Testis (tissue), 3 donors: ENCODE measurements around the gene SH3RF1. TPM values are rescaled to one million over a fixed set of nuclear protein-coding genes. Genes with fewer than 3 reads are reported as not detected.

ENCODE experiments used
- DNase-seq: peaks from one replicate; pipeline ENCODE4 v3.0.0-alpha.2; 2019
- H3K27ac ChIP-seq, 2 donors: fragments of 200-600 bp; sonication (generic); one replicate each; pipeline ENCODE4 v1.5.1; 2019
- H3K27me3 ChIP-seq: fragments of 200-600 bp; sonication (generic); one replicate; pipeline ENCODE4 v1.5.1; 2019
- H3K36me3 ChIP-seq: fragments of 200-600 bp; sonication (generic); one replicate; pipeline ENCODE4 v1.5.1; 2017; ENCODE audit warnings: low read depth; ENCODE audit errors: missing control alignments
- H3K4me1 ChIP-seq: fragments of 200-600 bp; sonication (generic); one replicate; pipeline ENCODE4 v1.5.1; 2019
- H3K4me3 ChIP-seq, 2 donors: fragments of 200-600 bp; sonication (generic); one replicate each; pipeline ENCODE4 v1.5.1; 2017 to 2019
- H3K9me3 ChIP-seq: fragments of 200-600 bp; sonication (generic); one replicate; pipeline ENCODE4 v1.5.1; 2017
- POLR2A ChIP-seq: fragments of 450-650 bp; IDR thresholded peaks from one replicate; pipeline ENCODE4 v1.6.1; 2017; ENCODE audit warnings: antibody characterized with exemption, mild to moderate bottlenecking, moderate library complexity
- WGBS, 2 donors: methylation state at CpG; one replicate each; pipeline ENCODE4 v1.1.5; 2018; 5-methylcytosine and 5-hydroxymethylcytosine counted together
- intact Hi-C: fragments of 100-400 bp; cut with DNase I; formaldehyde crosslinking; loops from one replicate; pipeline ENCODE4 v1.15.1; 2023; ENCODE audit warnings: low total_unique reads
- polyA plus RNA-seq: library from polyadenylated mRNA; stranded (reverse); fragments of 350-450 nt; fragmentation: Illumina TruSeq; extraction: RNeasy Lipid Tissue Mini Kit (QIAGEN cat#74804); gene quantifications from one replicate; pipeline ENCODE4 v1.2.3, GENCODE V29; 2014; ENCODE audit warnings: low read depth, low replicate concordance; ENCODE audit not compliant: insufficient read depth
- total RNA-seq, 2 donors: library from RNA; depleted of rRNA; stranded (reverse); fragments of >200 nt; gene quantifications; one replicate each; pipeline ENCODE4 v1.2.3, GENCODE V29; 2016
- TF ChIP-seq, protein P1 (sequence below), 3 experiments: fragments of 450-650 bp in 2 of 3; fragments of 200-600 bp in 1 of 3; sonication (generic) in 1 of 3; IDR thresholded peaks; one replicate each; pipeline ENCODE4 v1.5.1; 2016 to 2019; ENCODE audit warnings: antibody characterized with exemption in 3 of 3, mild to moderate bottlenecking in 2 of 3, moderate library complexity in 1 of 3

Gene SH3RF1
- total and polyA plus RNA-seq, 3 donors from 2014 or later: 15.1 to 38.9 (median 26.4) TPM

DNA sequence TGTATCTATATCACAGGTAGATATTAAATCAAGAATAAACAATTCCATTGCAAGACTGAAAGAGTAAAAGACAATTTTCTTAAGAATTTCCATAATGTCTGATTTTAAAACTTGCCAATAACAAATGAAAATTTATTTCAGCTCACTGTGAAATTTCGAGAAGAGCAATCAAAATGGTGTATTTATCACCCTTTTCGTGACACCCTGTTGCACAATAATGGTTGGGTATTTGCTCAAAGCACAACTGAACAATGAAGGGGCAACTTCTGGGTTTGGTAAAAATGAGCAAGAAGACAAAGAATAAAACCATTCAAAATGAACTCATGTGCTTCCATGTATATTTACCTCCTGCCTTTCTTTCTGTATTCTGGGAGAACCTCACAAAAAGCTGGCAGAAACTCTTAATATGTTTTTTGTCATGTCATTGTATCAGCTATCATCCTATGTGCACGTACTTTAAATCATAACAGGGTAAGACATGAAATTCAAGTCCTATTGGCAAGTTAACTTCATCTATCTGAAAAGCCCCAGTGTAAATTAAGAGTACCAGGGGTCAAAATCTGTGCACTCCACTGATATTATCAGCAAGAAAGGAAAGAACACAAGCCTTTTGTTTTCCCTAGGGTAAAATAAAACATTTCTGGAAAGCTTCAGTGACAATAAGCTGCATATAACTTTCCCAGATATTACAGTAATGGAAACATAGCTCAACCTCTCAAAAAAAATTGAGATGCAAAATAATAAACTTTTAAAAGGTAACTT, 133.8 kb downstream of the SH3RF1 start:
- Histone ChIP-seq H3K27ac (no peak overlapping the region), H3K4me1 (no peaks in the 10 kb centered on the region)

DNA sequence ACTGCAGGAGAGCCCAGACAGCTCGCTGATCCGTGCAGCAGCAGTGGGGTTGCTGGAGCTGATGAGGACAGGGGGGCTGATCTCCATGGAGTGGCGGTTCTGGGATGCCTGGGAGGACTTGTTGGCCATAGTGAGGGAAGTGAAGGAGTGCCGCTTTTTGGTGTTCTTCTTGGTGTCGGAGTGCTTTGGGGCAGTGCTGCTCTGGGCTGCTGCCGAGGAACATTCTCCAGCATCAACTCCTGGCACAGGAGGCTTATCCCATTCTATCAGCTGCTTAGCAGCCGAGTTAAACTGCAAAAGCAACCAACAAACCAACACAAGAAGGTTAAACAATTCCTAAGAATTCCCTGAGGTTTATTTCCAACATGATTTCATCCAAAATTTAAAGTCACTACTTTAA, 134.4 kb downstream of the SH3RF1 start:
- no peak for DNase-seq
- no peak for TF ChIP-seq POLR2A
- TF ChIP-seq, protein P1, sequence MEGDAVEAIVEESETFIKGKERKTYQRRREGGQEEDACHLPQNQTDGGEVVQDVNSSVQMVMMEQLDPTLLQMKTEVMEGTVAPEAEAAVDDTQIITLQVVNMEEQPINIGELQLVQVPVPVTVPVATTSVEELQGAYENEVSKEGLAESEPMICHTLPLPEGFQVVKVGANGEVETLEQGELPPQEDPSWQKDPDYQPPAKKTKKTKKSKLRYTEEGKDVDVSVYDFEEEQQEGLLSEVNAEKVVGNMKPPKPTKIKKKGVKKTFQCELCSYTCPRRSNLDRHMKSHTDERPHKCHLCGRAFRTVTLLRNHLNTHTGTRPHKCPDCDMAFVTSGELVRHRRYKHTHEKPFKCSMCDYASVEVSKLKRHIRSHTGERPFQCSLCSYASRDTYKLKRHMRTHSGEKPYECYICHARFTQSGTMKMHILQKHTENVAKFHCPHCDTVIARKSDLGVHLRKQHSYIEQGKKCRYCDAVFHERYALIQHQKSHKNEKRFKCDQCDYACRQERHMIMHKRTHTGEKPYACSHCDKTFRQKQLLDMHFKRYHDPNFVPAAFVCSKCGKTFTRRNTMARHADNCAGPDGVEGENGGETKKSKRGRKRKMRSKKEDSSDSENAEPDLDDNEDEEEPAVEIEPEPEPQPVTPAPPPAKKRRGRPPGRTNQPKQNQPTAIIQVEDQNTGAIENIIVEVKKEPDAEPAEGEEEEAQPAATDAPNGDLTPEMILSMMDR (IDR thresholded peaks at IDR 0.05): no peak
- no peak overlapping the region for H3K4me3 ChIP-seq
- H3K4me1 ChIP-seq: no peaks in the 10 kb centered on the region
- intact Hi-C loops: no loop called here
- no peaks in the 10 kb centered on the region for H3K27me3 ChIP-seq
- H3K9me3 ChIP-seq: no peaks in the 10 kb centered on the region
- no peak overlapping the region for H3K27ac ChIP-seq
- WGBS, 2 donors: 85 to 88% methylated on average over 7 of the region's 7 CpGs
- no peaks in the 10 kb centered on the region for H3K36me3 ChIP-seq

More for the DNA sequence above, 133.8 kb downstream of the SH3RF1 start:
- no peak for TF ChIP-seq POLR2A
- TF ChIP-seq, protein P1 (IDR thresholded peaks at IDR 0.05): no peak
- H3K36me3 ChIP-seq: no peaks in the 10 kb centered on the region
- H3K9me3 ChIP-seq: no peaks in the 10 kb centered on the region
- H3K27me3 ChIP-seq: no peaks in the 10 kb centered on the region
- 85% methylated on average over 3 of the region's 3 CpGs for WGBS, 2 donors
- no peak overlapping the region for H3K4me3 ChIP-seq
- intact Hi-C loops: no loop called here
- DNase-seq: no peak

DNA sequence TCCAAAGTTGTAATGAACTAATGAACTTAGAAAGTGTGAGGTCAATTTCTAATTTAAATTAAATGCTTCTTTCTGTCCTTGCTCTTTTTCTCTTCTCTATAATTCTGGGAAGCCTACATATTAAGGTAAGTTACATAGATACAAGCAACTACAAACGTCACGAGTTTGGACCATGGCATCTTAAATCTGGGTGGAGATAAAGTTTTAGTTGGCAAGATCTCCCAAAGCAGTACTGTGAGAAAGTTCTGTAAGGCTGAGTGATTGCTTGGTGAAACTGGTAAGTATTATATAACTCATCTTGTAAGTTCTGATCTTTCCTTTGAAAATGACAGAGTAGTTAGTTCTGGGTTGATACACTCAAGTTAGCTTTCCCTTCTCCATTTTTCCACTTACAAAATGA, 135.0 kb downstream of the SH3RF1 start:
- H3K27ac ChIP-seq: no peak overlapping the region
- no peak for TF ChIP-seq POLR2A
- TF ChIP-seq, protein P1 (IDR thresholded peaks at IDR 0.05): no peak
- DNase-seq: no peak
- intact Hi-C loops: no loop called here
- 72 to 75% methylated on average over 2 of the region's 2 CpGs for WGBS, 2 donors
- H3K4me3 ChIP-seq: no peak overlapping the region
- no peaks in the 10 kb centered on the region for H3K9me3 ChIP-seq
- H3K27me3 ChIP-seq: no peaks in the 10 kb centered on the region
- no peaks in the 10 kb centered on the region for H3K4me1 ChIP-seq
- no peaks in the 10 kb centered on the region for H3K36me3 ChIP-seq

DNA sequence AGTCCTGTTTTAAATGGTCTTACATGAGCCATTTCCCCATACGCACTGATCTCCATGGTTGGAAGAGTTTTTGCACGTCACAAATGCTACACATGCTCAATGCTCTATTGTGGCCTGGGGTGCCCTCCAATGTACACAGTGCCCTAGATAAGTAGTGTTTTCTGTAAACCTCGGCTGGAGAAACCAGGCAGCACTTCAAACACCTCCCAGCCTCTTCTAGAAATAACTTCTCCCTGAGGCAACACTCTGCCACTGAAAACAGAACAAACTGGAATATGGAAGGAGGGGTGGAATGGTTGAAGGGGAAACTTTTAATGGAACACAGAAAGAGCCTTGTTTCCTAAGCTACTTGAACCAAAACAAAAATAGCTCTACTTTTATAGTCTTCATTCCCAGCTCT, 136.8 kb downstream of the SH3RF1 start:
- TF ChIP-seq, protein P1 (IDR thresholded peaks at IDR 0.05): no peak
- TF ChIP-seq POLR2A: no peak
- Histone ChIP-seq H3K27me3 (no peaks in the 10 kb centered on the region), H3K4me1 (no peaks in the 10 kb centered on the region), H3K9me3 (no peaks in the 10 kb centered on the region), H3K36me3 (no peaks in the 10 kb centered on the region), H3K27ac (no peak overlapping the region), H3K4me3 (no peak overlapping the region)
- no peak for DNase-seq
- intact Hi-C loops: no loop called here
- WGBS, 2 donors: 55 to 84% methylated on average over 3 of the region's 3 CpGs
